ENCODE results near the gene LARGE2.

- TF ChIP-seq JUNB (CRISPR knock-in tag; IDR thresholded peaks at IDR 0.05; ENCODE audit: borderline replicate concordance) (no peak), EP300 (IDR thresholded peaks at IDR 0.05; ENCODE audit: low read depth in 2 of 2, low read length in 2 of 2) (no peak), EP300 (CRISPR knock-in tag; IDR thresholded peaks at IDR 0.05; ENCODE audit: borderline replicate concordance) (no peak), EZH2 (conservative IDR thresholded peaks at IDR 0.05; ENCODE audit: low read depth, low read length) (no peak)
Observed at GRCh38 chr11:45879803-45880686, 42.4 kb upstream of the LARGE2 start.

Data from HepG2 (cell line).